ENCODE data around the gene UBN2.

Gene UBN2

GRCh38 chr7:139341058-139341775, 110.2 kb downstream of the UBN2 start, which contains the start of gene FMC1 (continued):
- no peak for TF ChIP-seq ZNF837 (tag by site-specific recombination; IDR thresholded peaks at IDR 0.05)
- TF ChIP-seq ZNF791 (tag by site-specific recombination; IDR thresholded peaks at IDR 0.05), result no peak
- TF ChIP-seq ZNF391 (tag by site-specific recombination; IDR thresholded peaks at IDR 0.05; ENCODE audit: borderline replicate concordance, low read depth), result no peak; the same call in 1 of the 2 replicates
- TF ChIP-seq ZFP3 (tag by site-specific recombination; IDR thresholded peaks at IDR 0.05; ENCODE audit: low read depth), result no peak
- TF ChIP-seq ZNF280C (tag by site-specific recombination; IDR thresholded peaks at IDR 0.05), result no peak
- TF ChIP-seq ZNF518A (tag by site-specific recombination; conservative IDR thresholded peaks at IDR 0.05; ENCODE audit: low read depth), result no peak
- no peak for TF ChIP-seq GLI2 (tag by site-specific recombination; IDR thresholded peaks at IDR 0.05; ENCODE audit: borderline replicate concordance, low read depth)

GRCh38 chr7:139341776-139342226, 110.8 kb downstream of the UBN2 start:
- POLR2A ChIA-PET, result no interaction called here
- H3K4me1 ChIP-seq (ENCODE audit: control insufficient read depth, insufficient read depth, low read length), result no peaks in the 10 kb centered on the region
- peak overlapping the region; percentile 95 for H3K4me3 ChIP-seq (ENCODE audit: low read depth, low read length)
- no peaks in the 10 kb centered on the region for H3K9me3 ChIP-seq (ENCODE audit: control insufficient read depth, insufficient read depth, low read depth, low read length)
- TF ChIP-seq ZNF558 (tag by site-specific recombination; IDR thresholded peaks at IDR 0.05), result 0 out of 2 replicates have a peak, but pooled peaks have one; percentile 16
- 0 out of 2 replicates have a peak, but pooled peaks have one; percentile 98 for TF ChIP-seq ZNF341 (tag by site-specific recombination; IDR thresholded peaks at IDR 0.05; ENCODE audit: low read depth)
- no peak; the same call in none of the 2 replicates for TF ChIP-seq SP3 (tag by site-specific recombination; IDR thresholded peaks at IDR 0.05)
- TF ChIP-seq ZNF132 (tag by site-specific recombination; IDR thresholded peaks at IDR 0.05; ENCODE audit: borderline replicate concordance), result no peak
- no peak for TF ChIP-seq ZNF202 (tag by site-specific recombination; IDR thresholded peaks at IDR 0.05; ENCODE audit: borderline replicate concordance)
- TF ChIP-seq ZBTB17 (tag by site-specific recombination; IDR thresholded peaks at IDR 0.05), result peak; percentile 93
- no peak for TF ChIP-seq YY1 (tag by site-specific recombination; IDR thresholded peaks at IDR 0.05)
- TF ChIP-seq PATZ1 (tag by site-specific recombination; IDR thresholded peaks at IDR 0.05), result peak; percentile 44; the same call in 1 of the 2 replicates
- no peak for TF ChIP-seq GFI1B (tag by site-specific recombination; IDR thresholded peaks at IDR 0.05)
- peak; percentile 69; the same call in 1 of the 2 replicates for TF ChIP-seq GLIS1 (tag by site-specific recombination; IDR thresholded peaks at IDR 0.05)
- peak; percentile 48; the same call in 1 of the 2 replicates for TF ChIP-seq ZNF366 (tag by site-specific recombination; conservative IDR thresholded peaks at IDR 0.05)
- TF ChIP-seq ZBTB26 (tag by site-specific recombination; optimal IDR thresholded peaks at IDR 0.05), result no peak
- CTCF ChIA-PET, result no interaction called here
- peak overlapping the region; percentile 79 for H3K27ac ChIP-seq (ENCODE audit: extremely low read depth, low read depth, low read length)
- H3K36me3 ChIP-seq (ENCODE audit: control insufficient read depth in 2 of 2, insufficient read depth in 1 of 2, low read length in 2 of 2), result peaks cover 4 to 20% of the 10 kb centered on the region in 2 experiments; a peak in 2 of 3 replicates
